IMR-90 (cell line): Measurements from ENCODE around the gene AMD1. TPM values are rescaled to one million over a fixed set of nuclear protein-coding genes. Genes with fewer than 3 reads are reported as not detected.
A peak's percentile ranks its signal among the peaks of the same experiment; 100 is the strongest.

Source experiments
- ATAC-seq: fragments of 200-7000 bp; cut with Tn5 transposase; 2 replicates; pipeline ENCODE4 v1.9.1; 2020; ENCODE audit warnings: low read depth, mild to moderate bottlenecking, moderate library complexity
- BruUV-seq: library from RNA; stranded (reverse); fragments of 400-500 nt; replicated peaks from 2 replicates; lab custom pipeline; 2021; lab: Mats Ljungman, UMichigan
- CTCF ChIA-PET: fragments of 300-600 bp; formaldehyde crosslinking; extraction: SDS; loops from one replicate; lab custom pipeline; 2021; ENCODE audit warnings: antibody characterized with exemption; lab: Yijun Ruan, JAX
- POLR2A ChIA-PET: fragments of 300-600 bp; sonication (Branson Sonifier 250); formaldehyde crosslinking; loops from one replicate; lab custom pipeline; 2022; ENCODE audit warnings: antibody characterized with exemption; ENCODE audit not compliant: unreplicated experiment; lab: Charles Lee
- DNase-seq: peaks from one replicate; pipeline ENCODE4 v3.0.0; 2013
- H2AFZ ChIP-seq: replicated peaks from 2 replicates; pipeline ENCODE3; 2013; ENCODE audit warnings: low read length, mild to moderate bottlenecking; ENCODE audit not compliant: poor library complexity
- H2AK5ac ChIP-seq: 2 replicates; pipeline ENCODE4 v1.6.1; 2013; ENCODE audit warnings: low read depth, low read length, inconsistent platforms
- H2AK9ac ChIP-seq: replicated peaks from 2 replicates; pipeline ENCODE3; 2013; ENCODE audit warnings: mild to moderate bottlenecking, low read depth, low read length, moderate library complexity; ENCODE audit not compliant: poor library complexity
- H2BK120ac ChIP-seq: 2 replicates; pipeline ENCODE4 v1.6.1; 2013; ENCODE audit warnings: low read depth, low read length, inconsistent platforms
- H2BK15ac ChIP-seq: 3 replicates; pipeline ENCODE4 v1.6.1; 2013; ENCODE audit warnings: low read depth, low read length, inconsistent platforms
- H2BK20ac ChIP-seq: 2 replicates; pipeline ENCODE4 v1.6.1; 2013; ENCODE audit warnings: low read depth, mild to moderate bottlenecking, inconsistent platforms, low read length, moderate library complexity
- H2BK5ac ChIP-seq: 2 replicates; pipeline ENCODE4 v1.6.1; 2013; ENCODE audit warnings: mild to moderate bottlenecking, low read depth, low read length, inconsistent platforms; ENCODE audit not compliant: poor library complexity, severe bottlenecking
- H3K14ac ChIP-seq: replicated peaks from 2 replicates; pipeline ENCODE4 v1.6.1; 2013; ENCODE audit warnings: low read depth, low read length, inconsistent platforms
- H3K18ac ChIP-seq: 2 replicates; pipeline ENCODE4 v1.6.1; 2013; ENCODE audit warnings: low read depth, low read length, control low read depth
- H3K23ac ChIP-seq: 2 replicates; pipeline ENCODE4 v1.6.1; 2013; ENCODE audit warnings: low read depth, low read length, inconsistent platforms
- H3K27ac ChIP-seq: 2 replicates; pipeline ENCODE4 v1.5.1; 2013; ENCODE audit warnings: mild to moderate bottlenecking, control low read depth, low read length; ENCODE audit not compliant: insufficient read depth
- H3K27me3 ChIP-seq: 2 replicates; pipeline ENCODE4 v1.6.1; 2013; ENCODE audit warnings: low read length; ENCODE audit not compliant: control insufficient read depth, insufficient read depth
- H3K36me3 ChIP-seq: 2 replicates; pipeline ENCODE4 v1.6.1; 2013; ENCODE audit warnings: low read length, mixed read lengths; ENCODE audit not compliant: control insufficient read depth, insufficient read depth
- H3K4ac ChIP-seq: 2 replicates; pipeline ENCODE4 v1.6.1; 2013; ENCODE audit warnings: low read depth, low read length, inconsistent platforms
- H3K4me1 ChIP-seq: 2 replicates; pipeline ENCODE4 v1.6.1; 2013; ENCODE audit warnings: low read length, mixed read lengths; ENCODE audit not compliant: control insufficient read depth, insufficient read depth
- H3K4me2 ChIP-seq: 2 replicates; pipeline ENCODE4 v1.6.1; 2013; ENCODE audit warnings: low read depth, mild to moderate bottlenecking, control low read depth, low read length, moderate library complexity
- H3K4me3 ChIP-seq: 2 replicates; pipeline ENCODE4 v1.5.1; 2013; ENCODE audit warnings: low read depth, mild to moderate bottlenecking, control low read depth, low read length, moderate library complexity; ENCODE audit not compliant: insufficient read depth
- H3K56ac ChIP-seq: 2 replicates; pipeline ENCODE4 v1.6.1; 2013; ENCODE audit warnings: low read length, inconsistent platforms; ENCODE audit not compliant: insufficient read depth; ENCODE audit errors: extremely low read depth
- H3K79me1 ChIP-seq, 2 experiments: 2 replicates each; pipeline ENCODE4 v1.6.1; 2013; ENCODE audit warnings: low read length in 2 of 2, inconsistent platforms in 1 of 2, low read depth in 1 of 2
- H3K9ac ChIP-seq: 2 replicates; pipeline ENCODE4 v1.6.1; 2013; ENCODE audit warnings: low read depth, low read length, control low read depth
- H3K9me1 ChIP-seq: 2 replicates; pipeline ENCODE4 v1.6.1; 2013; ENCODE audit warnings: low read length, inconsistent platforms; ENCODE audit not compliant: insufficient read depth
- H3K9me3 ChIP-seq: 2 replicates; pipeline ENCODE4 v1.6.1; 2013; ENCODE audit warnings: low read length; ENCODE audit not compliant: control insufficient read depth, insufficient read depth
- H4K20me1 ChIP-seq: 2 replicates; pipeline ENCODE4 v1.6.1; 2013; ENCODE audit warnings: low read length, inconsistent platforms; ENCODE audit not compliant: insufficient read depth
- H4K5ac ChIP-seq: 2 replicates; pipeline ENCODE4 v1.6.1; 2013; ENCODE audit warnings: mild to moderate bottlenecking, low read depth, low read length, control low read depth
- H4K8ac ChIP-seq, 2 experiments: 2 replicates each; pipeline ENCODE4 v1.6.1; 2013; ENCODE audit warnings: low read depth in 2 of 2, low read length in 2 of 2, control low read depth in 1 of 2, inconsistent platforms in 1 of 2
- H4K91ac ChIP-seq: 2 replicates; pipeline ENCODE4 v1.6.1; 2013; ENCODE audit warnings: low read depth, low read length, inconsistent platforms; ENCODE audit not compliant: insufficient read depth
- BHLHE40 ChIP-seq: fragments of 150-350 bp; IDR thresholded peaks from 2 replicates; pipeline ENCODE4 v1.6.1; 2016; ENCODE audit warnings: mild to moderate bottlenecking, low read depth, low read length
- CEBPB ChIP-seq: IDR thresholded peaks from 2 replicates; pipeline ENCODE4 v1.6.1; 2012; ENCODE audit warnings: low read depth, low read length, improper control_type of control experiment
- CHD1 ChIP-seq: IDR thresholded peaks from 2 replicates; pipeline ENCODE4 v1.6.1; 2012; ENCODE audit warnings: low read depth, low read length, improper control_type of control experiment
- FOS ChIP-seq: fragments of 150-350 bp; IDR thresholded peaks from 2 replicates; pipeline ENCODE4 v1.6.1; 2016; ENCODE audit warnings: low read depth, low read length
- MAFK ChIP-seq: IDR thresholded peaks from 2 replicates; pipeline ENCODE4 v1.6.1; 2012; ENCODE audit warnings: low read depth, low read length, improper control_type of control experiment
- MAZ ChIP-seq: IDR thresholded peaks from 2 replicates; pipeline ENCODE4 v1.6.1; 2012; ENCODE audit warnings: low read depth, mild to moderate bottlenecking, low read length, improper control_type of control experiment, moderate library complexity, borderline replicate concordance
- MXI1 ChIP-seq: IDR thresholded peaks from 2 replicates; pipeline ENCODE4 v1.6.1; 2012; ENCODE audit warnings: low read depth, mild to moderate bottlenecking, low read length, moderate library complexity, borderline replicate concordance
- NFE2L2 ChIP-seq: fragments of 150-350 bp; IDR thresholded peaks from 2 replicates; pipeline ENCODE4 v1.6.1; 2016; ENCODE audit warnings: low read depth, mild to moderate bottlenecking, low read length
- POLR2A ChIP-seq: IDR thresholded peaks from 2 replicates; pipeline ENCODE4 v1.6.1; 2012; ENCODE audit warnings: mild to moderate bottlenecking, low read depth, low read length
- RAD21 ChIP-seq: IDR thresholded peaks from 2 replicates; pipeline ENCODE4 v1.6.1; 2012; ENCODE audit warnings: low read length, improper control_type of control experiment
- RFX5 ChIP-seq: IDR thresholded peaks from 2 replicates; pipeline ENCODE4 v1.8.0; 2012; ENCODE audit warnings: low read depth, mild to moderate bottlenecking, low read length, moderate library complexity
- SMC3 ChIP-seq: fragments of 150-350 bp; IDR thresholded peaks from 2 replicates; pipeline ENCODE4 v1.6.1; 2016; ENCODE audit warnings: low read depth, mild to moderate bottlenecking, antibody characterized with exemption, low read length, moderate library complexity
- WGBS, 2 experiments: methylation state at CpG; one replicate each; pipeline versions ENCODE4 v1.1.5 to v1.1.7; 2013; ENCODE audit warnings: missing lambda C conversion rate in 2 of 2; ENCODE audit not compliant: insufficient read length in 1 of 2; ENCODE audit errors: extremely low coverage in 2 of 2; 5-methylcytosine and 5-hydroxymethylcytosine counted together
- dilution Hi-C: fragments of 300-500 bp; cut with HindIII; formaldehyde crosslinking; loops from one replicate; pipeline ENCODE4 v1.14.3; 2018; ENCODE audit warnings: low sequenced_read_pairs; ENCODE audit not compliant: unreplicated experiment
- in situ Hi-C: fragments of 300-500 bp; cut with MboI; formaldehyde crosslinking; loops from 3 replicates; pipeline ENCODE4 v1.14.3; 2019; ENCODE audit warnings: low sequenced_read_pairs, inconsistent platforms, mixed read lengths
- intact Hi-C: fragments of 100-400 bp; cut with micrococcal nuclease; formaldehyde crosslinking; loops from 2 replicates; pipeline ENCODE4 v1.10.0; 2022
- polyA plus RNA-seq, 3 experiments: library from polyadenylated mRNA; depleted of rRNA; stranded (reverse); fragments of >200 nt; gene quantifications; 2 replicates each; pipeline ENCODE4 v1.2.3, GENCODE V29; 2012; ENCODE audit warnings: low replicate concordance in 1 of 3
- total RNA-seq: library from RNA; depleted of rRNA; stranded (reverse); fragments of >200 nt; gene quantifications from 2 replicates; pipeline ENCODE4 v1.2.3, GENCODE V29; 2012
- TF ChIP-seq, protein P1 (sequence below): conservative IDR thresholded peaks from 2 replicates; pipeline ENCODE4 v1.5.1; 2012; ENCODE audit warnings: mild to moderate bottlenecking, low read depth, low read length, improper control_type of control experiment
- TF ChIP-seq, protein P2 (sequence below): fragments of 150-350 bp; IDR thresholded peaks from 2 replicates; pipeline ENCODE4 v1.6.1; 2017; ENCODE audit warnings: mild to moderate bottlenecking, antibody characterized with exemption, low read length, low read depth
- TF ChIP-seq, protein P3 (sequence below): fragments of 150-350 bp; IDR thresholded peaks from 2 replicates; pipeline ENCODE4 v1.6.1; 2016; ENCODE audit warnings: low read depth, mild to moderate bottlenecking, low read length, moderate library complexity, borderline replicate concordance

The AMD1 gene
- total and polyA plus RNA-seq, 2 of the 4 experiments (the other 2 are of a cell fraction): 32.2 to 65.8 TPM

DNA sequence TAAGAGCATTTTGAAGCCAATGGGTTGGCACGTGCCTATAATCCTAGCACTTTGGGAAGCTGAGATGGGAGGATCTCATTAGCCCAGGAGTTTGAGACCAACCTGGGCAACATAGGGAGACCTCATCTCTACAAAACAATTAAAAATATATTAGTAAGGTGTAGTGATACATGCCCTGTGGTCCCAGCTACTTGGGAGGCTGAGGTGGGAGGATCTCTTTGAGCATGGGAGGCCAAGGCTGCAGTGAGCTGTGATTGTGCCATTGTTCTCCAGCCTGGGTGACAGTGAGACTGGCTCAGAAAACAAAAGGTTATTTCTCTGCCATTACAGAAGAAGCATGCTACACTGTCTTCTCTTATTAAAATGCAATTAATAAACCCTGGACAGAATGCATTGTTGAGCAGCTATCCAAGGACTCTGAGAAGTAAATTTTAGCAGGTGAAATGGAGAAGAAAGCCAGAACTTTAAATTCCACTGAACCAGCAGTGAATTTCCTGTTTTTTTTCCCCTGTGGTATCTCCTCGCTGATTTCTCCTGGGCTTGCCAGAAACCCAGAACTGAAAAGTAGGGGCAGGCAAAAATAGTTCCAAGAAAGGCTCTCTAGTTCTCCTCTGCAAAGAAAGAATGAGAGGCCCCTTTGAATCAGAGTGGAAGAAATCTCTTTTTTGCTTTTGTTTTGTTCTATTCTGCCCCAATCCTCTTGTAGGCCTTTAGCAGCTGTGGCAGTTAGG lies 8.4 kb downstream of the AMD1 start:
- dilution Hi-C loops: no loop called here
- Histone ChIP-seq H3K79me1 (peaks cover 0 to 28% of the 10 kb centered on the region in 2 experiments; a peak in 2 of 4 replicates), H3K36me3 (no peaks in the 10 kb centered on the region), H2BK120ac (no peak overlapping the region), H2BK5ac (no peak overlapping the region), H4K5ac (no peak overlapping the region), H3K4me3 (no peak overlapping the region), H3K9me1 (peaks cover 9% of the 10 kb centered on the region; the same call in 1 of the 2 replicates), H3K9me3 (no peaks in the 10 kb centered on the region), H2BK20ac (no peak overlapping the region), H3K56ac (no peak overlapping the region), H3K9ac (no peak overlapping the region), H3K27me3 (no peaks in the 10 kb centered on the region), H3K4me1 (peaks cover 16% of the 10 kb centered on the region), H3K27ac (peak overlapping the region; percentile 23; the same call in 1 of the 2 replicates), H2AFZ (no peak overlapping the region), H4K8ac (no peak overlapping the region), H3K4ac (no peak overlapping the region; the same call in 1 of the 2 replicates), H3K23ac (0 out of 2 replicates have a peak overlapping the region, but pooled peaks have one; percentile 35), H3K4me2 (no peak overlapping the region), H3K18ac (no peak overlapping the region; the same call in 1 of the 2 replicates), H2AK9ac (no peak overlapping the region), H2AK5ac (no peak overlapping the region), H3K14ac (no peak overlapping the region), H2BK15ac (no peak overlapping the region), H4K20me1 (peaks cover 96% of the 10 kb centered on the region), H4K91ac (no peak overlapping the region)
- no TSS peak for BruUV-seq
- WGBS, 2 experiments: no CpG with 5 or more reads among the region's 2 CpGs
- intact Hi-C loops: loop anchor here (2.0 kb wide), 1 partner anchor 70 kb away; no protein-coding TSS in a partner anchor
- ATAC-seq (no peak), DNase-seq (no peak)
- in situ Hi-C loops: loop anchor here (5.0 kb wide), 2 partner anchors 201 to 351 kb away; no protein-coding TSS in a partner anchor
- CTCF ChIA-PET: interaction anchor here (0.6 kb wide), 1 partner anchor 200 kb away, joined by 4 read pairs; no protein-coding TSS in a partner anchor
- POLR2A ChIA-PET: no interaction called here
- TF ChIP-seq, protein P1, sequence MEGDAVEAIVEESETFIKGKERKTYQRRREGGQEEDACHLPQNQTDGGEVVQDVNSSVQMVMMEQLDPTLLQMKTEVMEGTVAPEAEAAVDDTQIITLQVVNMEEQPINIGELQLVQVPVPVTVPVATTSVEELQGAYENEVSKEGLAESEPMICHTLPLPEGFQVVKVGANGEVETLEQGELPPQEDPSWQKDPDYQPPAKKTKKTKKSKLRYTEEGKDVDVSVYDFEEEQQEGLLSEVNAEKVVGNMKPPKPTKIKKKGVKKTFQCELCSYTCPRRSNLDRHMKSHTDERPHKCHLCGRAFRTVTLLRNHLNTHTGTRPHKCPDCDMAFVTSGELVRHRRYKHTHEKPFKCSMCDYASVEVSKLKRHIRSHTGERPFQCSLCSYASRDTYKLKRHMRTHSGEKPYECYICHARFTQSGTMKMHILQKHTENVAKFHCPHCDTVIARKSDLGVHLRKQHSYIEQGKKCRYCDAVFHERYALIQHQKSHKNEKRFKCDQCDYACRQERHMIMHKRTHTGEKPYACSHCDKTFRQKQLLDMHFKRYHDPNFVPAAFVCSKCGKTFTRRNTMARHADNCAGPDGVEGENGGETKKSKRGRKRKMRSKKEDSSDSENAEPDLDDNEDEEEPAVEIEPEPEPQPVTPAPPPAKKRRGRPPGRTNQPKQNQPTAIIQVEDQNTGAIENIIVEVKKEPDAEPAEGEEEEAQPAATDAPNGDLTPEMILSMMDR: no peak
- TF ChIP-seq FOS: no peak
- TF ChIP-seq RAD21: no peak
- no peak for TF ChIP-seq SMC3
- TF ChIP-seq CEBPB: no peak
- TF ChIP-seq BHLHE40: no peak
- TF ChIP-seq CHD1: no peak
- TF ChIP-seq NFE2L2: no peak
- TF ChIP-seq MAZ: no peak
- no peak for TF ChIP-seq MXI1
- TF ChIP-seq, protein P2, sequence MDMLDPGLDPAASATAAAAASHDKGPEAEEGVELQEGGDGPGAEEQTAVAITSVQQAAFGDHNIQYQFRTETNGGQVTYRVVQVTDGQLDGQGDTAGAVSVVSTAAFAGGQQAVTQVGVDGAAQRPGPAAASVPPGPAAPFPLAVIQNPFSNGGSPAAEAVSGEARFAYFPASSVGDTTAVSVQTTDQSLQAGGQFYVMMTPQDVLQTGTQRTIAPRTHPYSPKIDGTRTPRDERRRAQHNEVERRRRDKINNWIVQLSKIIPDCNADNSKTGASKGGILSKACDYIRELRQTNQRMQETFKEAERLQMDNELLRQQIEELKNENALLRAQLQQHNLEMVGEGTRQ: no peak
- TF ChIP-seq MAFK: no peak
- no peak for TF ChIP-seq POLR2A
- TF ChIP-seq, protein P3, sequence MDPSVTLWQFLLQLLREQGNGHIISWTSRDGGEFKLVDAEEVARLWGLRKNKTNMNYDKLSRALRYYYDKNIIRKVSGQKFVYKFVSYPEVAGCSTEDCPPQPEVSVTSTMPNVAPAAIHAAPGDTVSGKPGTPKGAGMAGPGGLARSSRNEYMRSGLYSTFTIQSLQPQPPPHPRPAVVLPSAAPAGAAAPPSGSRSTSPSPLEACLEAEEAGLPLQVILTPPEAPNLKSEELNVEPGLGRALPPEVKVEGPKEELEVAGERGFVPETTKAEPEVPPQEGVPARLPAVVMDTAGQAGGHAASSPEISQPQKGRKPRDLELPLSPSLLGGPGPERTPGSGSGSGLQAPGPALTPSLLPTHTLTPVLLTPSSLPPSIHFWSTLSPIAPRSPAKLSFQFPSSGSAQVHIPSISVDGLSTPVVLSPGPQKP: no peak
- TF ChIP-seq RFX5: no peak
